ENCODE measurements around the gene SOWAHC.

- no peak for TF ChIP-seq POLR2A (IDR thresholded peaks at IDR 0.05)
- TF ChIP-seq CTCF (IDR thresholded peaks at IDR 0.05), result no peak
Measured at GRCh38 chr2:109591206-109591605, 23.0 kb upstream of the SOWAHC start.
